Common myeloid progenitor, CD34-positive (primary cell): Measurements from ENCODE around the gene TBC1D4. TPM values are rescaled to one million over a fixed set of nuclear protein-coding genes. Genes with fewer than 3 reads are reported as not detected.

Source experiments
- CTCF ChIA-PET: fragments of 350-600 bp; sonication (Branson Sonifier 250); formaldehyde crosslinking; loops from one replicate; lab custom pipeline; 2021; ENCODE audit warnings: antibody characterized with exemption; lab: Charles Lee
- POLR2A ChIA-PET: fragments of 350-600 bp; sonication (Branson Sonifier 250); formaldehyde crosslinking; loops from one replicate; lab custom pipeline; 2021; ENCODE audit warnings: antibody characterized with exemption; lab: Charles Lee
- DNase-seq, 3 donors: peaks; one replicate each; pipeline versions ENCODE4 v3.0.0 to v3.0.0-alpha.2; 2013
- H3K27ac ChIP-seq, 2 experiments: 1 replicate in 1 of 2; 2 replicates in 1 of 2; pipeline ENCODE4 v1.7.0; 2013; ENCODE audit warnings: inconsistent platforms in 2 of 2, low read length in 2 of 2, mild to moderate bottlenecking in 2 of 2, low read depth in 1 of 2, moderate library complexity in 1 of 2; ENCODE audit not compliant: severe bottlenecking in 2 of 2, insufficient read depth in 1 of 2, poor library complexity in 1 of 2
- H3K27me3 ChIP-seq, 5 experiments: replicated peaks in 2 of 5; 1 replicate in 3 of 5; 2 replicates in 2 of 5; pipeline versions ENCODE4 v1.6.1 to v1.7.0; 2013; ENCODE audit warnings: low read length in 4 of 5, mild to moderate bottlenecking in 2 of 5, moderate library complexity in 2 of 5, inconsistent platforms in 1 of 5; ENCODE audit not compliant: insufficient read depth in 5 of 5, control insufficient read depth in 4 of 5
- H3K36me3 ChIP-seq, 4 experiments: 1 replicate in 2 of 4; 2 replicates in 2 of 4; pipeline versions ENCODE4 v1.6.1 to v1.7.0; 2013; ENCODE audit warnings: low read length in 3 of 4, control low read depth in 1 of 4, mild to moderate bottlenecking in 1 of 4; ENCODE audit not compliant: control insufficient read depth in 4 of 4, insufficient read depth in 4 of 4
- H3K4me1 ChIP-seq, 4 experiments: 1 replicate in 3 of 4; 2 replicates in 1 of 4; pipeline versions ENCODE4 v1.6.1 to v1.7.1; 2013; ENCODE audit warnings: low read length in 3 of 4, mild to moderate bottlenecking in 3 of 4, control low read depth in 1 of 4, inconsistent platforms in 1 of 4, moderate library complexity in 1 of 4; ENCODE audit not compliant: control insufficient read depth in 4 of 4, insufficient read depth in 4 of 4; ENCODE audit errors: control extremely low read depth in 1 of 4
- H3K4me3 ChIP-seq, 7 experiments: 1 replicate in 4 of 7; 2 replicates in 3 of 7; pipeline versions ENCODE4 v1.5.1 to v1.7.0; 2013; ENCODE audit warnings: mild to moderate bottlenecking in 7 of 7, low read length in 6 of 7, moderate library complexity in 6 of 7, inconsistent platforms in 2 of 7, low read depth in 2 of 7, control low read depth in 1 of 7; ENCODE audit not compliant: insufficient read depth in 4 of 7, control insufficient read depth in 1 of 7; ENCODE audit errors: extremely low read depth in 1 of 7
- H3K9me3 ChIP-seq, 5 experiments: 1 replicate in 4 of 5; 2 replicates in 1 of 5; pipeline versions ENCODE4 v1.6.1 to v1.7.1; 2013; ENCODE audit warnings: low read length in 4 of 5, mild to moderate bottlenecking in 2 of 5, inconsistent platforms in 1 of 5, low read depth in 1 of 5, moderate library complexity in 1 of 5; ENCODE audit not compliant: control insufficient read depth in 4 of 5, insufficient read depth in 2 of 5; ENCODE audit errors: control extremely low read depth in 1 of 5
- WGBS: methylation state at CpG from one replicate; pipeline ENCODE4 v1.1.5; 2013; ENCODE audit not compliant: insufficient coverage; 5-methylcytosine and 5-hydroxymethylcytosine counted together
- polyA plus RNA-seq: library from polyadenylated mRNA; unstranded; fragments of 120-200 nt; gene quantifications from one replicate; pipeline ENCODE4 v1.2.1, GENCODE V29; 2013

Gene TBC1D4, protein sequence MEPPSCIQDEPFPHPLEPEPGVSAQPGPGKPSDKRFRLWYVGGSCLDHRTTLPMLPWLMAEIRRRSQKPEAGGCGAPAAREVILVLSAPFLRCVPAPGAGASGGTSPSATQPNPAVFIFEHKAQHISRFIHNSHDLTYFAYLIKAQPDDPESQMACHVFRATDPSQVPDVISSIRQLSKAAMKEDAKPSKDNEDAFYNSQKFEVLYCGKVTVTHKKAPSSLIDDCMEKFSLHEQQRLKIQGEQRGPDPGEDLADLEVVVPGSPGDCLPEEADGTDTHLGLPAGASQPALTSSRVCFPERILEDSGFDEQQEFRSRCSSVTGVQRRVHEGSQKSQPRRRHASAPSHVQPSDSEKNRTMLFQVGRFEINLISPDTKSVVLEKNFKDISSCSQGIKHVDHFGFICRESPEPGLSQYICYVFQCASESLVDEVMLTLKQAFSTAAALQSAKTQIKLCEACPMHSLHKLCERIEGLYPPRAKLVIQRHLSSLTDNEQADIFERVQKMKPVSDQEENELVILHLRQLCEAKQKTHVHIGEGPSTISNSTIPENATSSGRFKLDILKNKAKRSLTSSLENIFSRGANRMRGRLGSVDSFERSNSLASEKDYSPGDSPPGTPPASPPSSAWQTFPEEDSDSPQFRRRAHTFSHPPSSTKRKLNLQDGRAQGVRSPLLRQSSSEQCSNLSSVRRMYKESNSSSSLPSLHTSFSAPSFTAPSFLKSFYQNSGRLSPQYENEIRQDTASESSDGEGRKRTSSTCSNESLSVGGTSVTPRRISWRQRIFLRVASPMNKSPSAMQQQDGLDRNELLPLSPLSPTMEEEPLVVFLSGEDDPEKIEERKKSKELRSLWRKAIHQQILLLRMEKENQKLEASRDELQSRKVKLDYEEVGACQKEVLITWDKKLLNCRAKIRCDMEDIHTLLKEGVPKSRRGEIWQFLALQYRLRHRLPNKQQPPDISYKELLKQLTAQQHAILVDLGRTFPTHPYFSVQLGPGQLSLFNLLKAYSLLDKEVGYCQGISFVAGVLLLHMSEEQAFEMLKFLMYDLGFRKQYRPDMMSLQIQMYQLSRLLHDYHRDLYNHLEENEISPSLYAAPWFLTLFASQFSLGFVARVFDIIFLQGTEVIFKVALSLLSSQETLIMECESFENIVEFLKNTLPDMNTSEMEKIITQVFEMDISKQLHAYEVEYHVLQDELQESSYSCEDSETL (N-terminal part only)
- polyA plus RNA-seq: 9.2 TPM

- Histone ChIP-seq H3K27me3 (peaks cover 0 to 4% (median 0%) of the 10 kb centered on the region in 5 experiments), H3K36me3 (no peaks in the 10 kb centered on the region), H3K4me3 (peak within 1 kb of the TSS; percentile 68 to 94 (median 85)), H3K4me1 (peaks cover 4 to 48% (median 32%) of the 10 kb centered on the region in 4 experiments), H3K9me3 (no peaks in the 10 kb centered on the region), H3K27ac (no peak within 1 kb of the TSS)
- POLR2A ChIA-PET: no interaction called here
- 0% methylated on average over 44 of the region's 58 CpGs for WGBS
- peak; percentile 84 to 92 (median 87) for DNase-seq
- CTCF ChIA-PET: interaction anchor here (0.6 to 2.9 kb wide), 11 partner anchors 11 to 115 kb away, joined by 3 to 12 read pairs (median 3); partner anchors contain the start of gene UCHL3
Observed at GRCh38 chr13:75482070-75482819, at the start of gene TBC1D4. TSS of gene TBC1D4 (minus strand) at chr13:75482169. CDS start at chr13:75481767, 402 bp downstream.

- POLR2A ChIA-PET: no interaction called here
- H3K36me3 ChIP-seq: peaks cover 11 to 27% (median 26%) of the 10 kb centered on the region in 4 experiments
- H3K4me3 ChIP-seq: no peak overlapping the region
- H3K27me3 ChIP-seq: no peaks in the 10 kb centered on the region
- H3K9me3 ChIP-seq: no peaks in the 10 kb centered on the region
- H3K27ac ChIP-seq: no peak overlapping the region
- peak in 2 of 3 donors; percentile 40 to 44 for DNase-seq
- CTCF ChIA-PET: interaction anchor here (0.6 to 2.1 kb wide), 2 partner anchors 16 to 22 kb away, joined by 3 to 7 read pairs; no protein-coding TSS in a partner anchor
- H3K4me1 ChIP-seq: peaks cover 2 to 13% (median 5%) of the 10 kb centered on the region in 4 experiments
Observed at GRCh38 chr13:75530549-75530961, 48.6 kb upstream of the TBC1D4 start.

GRCh38 chr13:75521956-75522355 lies 40.0 kb upstream of the TBC1D4 start:
- DNase-seq: no peak
- CTCF ChIA-PET: interaction anchor here (0.7 kb wide), 1 partner anchor 92 kb away, joined by 3 read pairs; no protein-coding TSS in a partner anchor
- POLR2A ChIA-PET: no interaction called here
- H3K36me3 ChIP-seq: peaks cover 2 to 9% (median 6%) of the 10 kb centered on the region in 4 experiments
- H3K27me3 ChIP-seq: no peaks in the 10 kb centered on the region
- no peak overlapping the region for H3K27ac ChIP-seq
- 56% methylated on average over 2 of the region's 3 CpGs for WGBS
- H3K4me3 ChIP-seq: no peak overlapping the region
- peaks cover 3 to 10% (median 5%) of the 10 kb centered on the region in 5 experiments for H3K9me3 ChIP-seq
- H3K4me1 ChIP-seq: no peaks in the 10 kb centered on the region

DNA sequence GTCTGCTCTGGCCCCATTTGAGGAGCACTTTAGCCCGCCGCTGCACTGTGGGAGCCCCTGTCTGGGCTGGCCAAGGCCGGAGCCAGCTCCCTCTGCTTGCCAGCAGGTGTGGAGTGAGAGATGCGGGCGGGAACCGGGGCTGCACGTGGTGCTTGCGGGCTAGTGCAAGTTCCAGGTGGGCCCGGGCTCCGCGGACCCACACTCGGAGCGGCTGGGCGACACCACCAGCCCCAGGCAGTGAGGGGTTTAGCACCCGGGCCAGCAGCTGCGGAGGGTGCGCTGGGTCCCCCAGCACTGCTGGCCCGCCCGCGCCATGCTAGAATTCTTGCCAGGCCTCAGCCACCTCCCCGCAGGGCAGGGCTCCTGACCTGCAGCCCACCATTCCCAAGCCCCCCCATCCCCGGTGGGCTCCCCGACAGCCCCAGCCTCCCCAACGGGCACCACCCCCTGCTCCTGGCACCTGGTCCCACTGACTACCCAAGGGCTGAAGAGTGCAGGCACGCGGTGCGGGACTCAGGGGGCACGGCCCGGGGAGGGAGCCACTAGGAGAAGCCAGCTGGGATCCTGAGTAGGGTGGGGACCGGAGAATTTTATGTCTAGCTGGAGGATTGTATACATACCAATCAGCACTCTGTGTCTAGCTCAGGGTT lies 36.6 kb upstream of the TBC1D4 start:
- no peak for DNase-seq
- WGBS: 98% methylated on average over 22 of the region's 30 CpGs
- peaks cover 3 to 14% (median 5%) of the 10 kb centered on the region in 5 experiments for H3K9me3 ChIP-seq
- H3K4me3 ChIP-seq: no peak overlapping the region
- peaks cover 0 to 11% (median 1%) of the 10 kb centered on the region in 4 experiments for H3K4me1 ChIP-seq
- H3K27me3 ChIP-seq: no peaks in the 10 kb centered on the region
- H3K27ac ChIP-seq: no peak overlapping the region
- H3K36me3 ChIP-seq: no peaks in the 10 kb centered on the region
- ChIA-PET POLR2A (no interaction called here), CTCF (no interaction called here)

GRCh38 chr13:75514080-75514995 lies 32.4 kb upstream of the TBC1D4 start:
- no peak for DNase-seq
- POLR2A ChIA-PET: no interaction called here
- Histone ChIP-seq H3K4me1 (peaks cover 0 to 11% (median 1%) of the 10 kb centered on the region in 4 experiments), H3K4me3 (no peak overlapping the region), H3K27ac (no peak overlapping the region), H3K9me3 (peaks cover 0 to 8% (median 0%) of the 10 kb centered on the region in 5 experiments), H3K27me3 (no peaks in the 10 kb centered on the region), H3K36me3 (no peaks in the 10 kb centered on the region)
- CTCF ChIA-PET: interaction anchor here (0.8 to 1.9 kb wide), 2 partner anchors 16 to 29 kb away, joined by 3 to 7 read pairs; no protein-coding TSS in a partner anchor
- no CpG with 5 or more reads among the region's 3 CpGs for WGBS
